SK-N-MC (cell line): ENCODE data around the gene TDP1.

Experiments used
- EZH2 ChIP-seq: fragments of 200-600 bp; sonication (generic); IDR thresholded peaks from one replicate; pipeline ENCODE4 v1.6.1; 2017; ENCODE audit warnings: antibody characterized with exemption
- POLR2AphosphoS5 ChIP-seq: IDR thresholded peaks from 2 replicates; pipeline ENCODE4 v1.6.1; 2012; ENCODE audit warnings: mild to moderate bottlenecking, low read depth, low read length, borderline replicate concordance

GRCh38 chr14:89958966-89959365 is 3.2 kb downstream of the TDP1 start:
- TF ChIP-seq EZH2: no peak
- no peak for TF ChIP-seq POLR2AphosphoS5
